BJ (cell line): ENCODE results near the gene ATAD3A. TPM values are rescaled to one million over a fixed set of nuclear protein-coding genes. Genes with fewer than 3 reads are reported as not detected.
"Not testable (repeated sequence)": the region's sequence is repeated elsewhere in the genome, so short reads cannot be mapped to it uniquely, and the experiment has no call there.

Source experiments
- CTCF ChIA-PET: fragments of 350-600 bp; formaldehyde crosslinking; extraction: SDS; loops from one replicate; lab custom pipeline; 2021; ENCODE audit warnings: antibody characterized with exemption, inconsistent platforms; lab: Yijun Ruan, JAX
- POLR2A ChIA-PET: fragments of 300-600 bp; sonication (Branson Sonifier 250); formaldehyde crosslinking; extraction: SDS; loops from one replicate; lab custom pipeline; 2021; ENCODE audit warnings: antibody characterized with exemption; lab: Charles Lee
- DNase-seq: peaks from one replicate; pipeline ENCODE4 v3.0.0-alpha.2; 2011; ENCODE audit warnings: low read depth
- H3K27me3 ChIP-seq: 2 replicates; pipeline ENCODE4 v1.6.0; 2011; ENCODE audit warnings: low read length; ENCODE audit not compliant: control insufficient read depth, insufficient read depth
- H3K36me3 ChIP-seq: 2 replicates; pipeline ENCODE4 v1.5.1; 2011; ENCODE audit warnings: low read length; ENCODE audit not compliant: control insufficient read depth, insufficient read depth
- H3K4me3 ChIP-seq: 2 replicates; pipeline ENCODE4 v1.5.1; 2011; ENCODE audit warnings: low read depth, mild to moderate bottlenecking, control low read depth, low read length
- CTCF ChIP-seq: IDR thresholded peaks from 2 replicates; pipeline ENCODE4 v1.5.1; 2011; ENCODE audit warnings: low read depth, mild to moderate bottlenecking, control low read depth, inconsistent platforms, low read length, moderate library complexity; ENCODE audit not compliant: insufficient read depth
- polyA plus RNA-seq: library from polyadenylated mRNA; depleted of rRNA; stranded (reverse); fragments of >200 nt; gene quantifications from 2 replicates; pipeline ENCODE4 v1.2.3, GENCODE V29; 2011

Gene ATAD3A
- polyA plus RNA-seq, 1 experiment: 19.7 TPM

GRCh38 chr1:1554926-1555915 is 43.3 kb downstream of the ATAD3A start:
- ChIA-PET POLR2A (no interaction called here), CTCF (no interaction called here)
- H3K4me3 ChIP-seq: no peak overlapping the region
- no peak for DNase-seq
- TF ChIP-seq CTCF: no peak
- no peaks in the 10 kb centered on the region for H3K27me3 ChIP-seq
- peaks cover 7% of the 10 kb centered on the region for H3K36me3 ChIP-seq

- ChIA-PET POLR2A (no interaction called here), CTCF (no interaction called here)
Measured at GRCh38 chr1:1556505-1556904, 44.5 kb downstream of the ATAD3A start.

GRCh38 chr1:1556961-1557360 is 45.0 kb downstream of the ATAD3A start:
- CTCF ChIA-PET: interaction anchor here (1.2 kb wide), 1 partner anchor 15 kb away, joined by 5 read pairs; no protein-coding TSS in a partner anchor
- POLR2A ChIA-PET, DNase-seq, H3K36me3 ChIP-seq, H3K4me3 ChIP-seq, H3K27me3 ChIP-seq: not testable (repeated sequence)

More at GRCh38 chr1:1556505-1556904, 44.5 kb downstream of the ATAD3A start:
- peaks cover 7% of the 10 kb centered on the region for H3K36me3 ChIP-seq
- DNase-seq: no peak
- H3K4me3 ChIP-seq: no peak overlapping the region
- no peaks in the 10 kb centered on the region for H3K27me3 ChIP-seq
- TF ChIP-seq CTCF: no peak

GRCh38 chr1:1557688-1558087 is 45.7 kb downstream of the ATAD3A start:
- H3K4me3 ChIP-seq, H3K27me3 ChIP-seq, POLR2A ChIA-PET, DNase-seq, H3K36me3 ChIP-seq: not testable (repeated sequence)
- CTCF ChIA-PET: interaction anchor here (1.2 kb wide), 1 partner anchor 14 kb away, joined by 5 read pairs; no protein-coding TSS in a partner anchor

GRCh38 chr1:1558591-1558990 is 46.6 kb downstream of the ATAD3A start:
- DNase-seq: no peak
- H3K27me3 ChIP-seq: no peaks in the 10 kb centered on the region
- peaks cover 12% of the 10 kb centered on the region for H3K36me3 ChIP-seq
- H3K4me3 ChIP-seq: no peak overlapping the region
- ChIA-PET POLR2A (no interaction called here), CTCF (interaction anchor here (1.5 kb wide), 1 partner anchor 8 kb away, joined by 3 read pairs; no protein-coding TSS in a partner anchor)
- no peak for TF ChIP-seq CTCF

GRCh38 chr1:1559066-1559465 is 47.1 kb downstream of the ATAD3A start:
- no peak for DNase-seq
- ChIA-PET POLR2A (no interaction called here), CTCF (interaction anchor here (1.5 kb wide), 1 partner anchor 8 kb away, joined by 3 read pairs; no protein-coding TSS in a partner anchor)
- no peaks in the 10 kb centered on the region for H3K27me3 ChIP-seq
- TF ChIP-seq CTCF: no peak
- H3K4me3 ChIP-seq: no peak overlapping the region
- peaks cover 12% of the 10 kb centered on the region for H3K36me3 ChIP-seq
